Hepatocyte (in vitro differentiated cells): ENCODE measurements around the gene CISD3. TPM values are rescaled to one million over a fixed set of nuclear protein-coding genes. Genes with fewer than 3 reads are reported as not detected.

Experiments
- DNase-seq: peaks from one replicate; pipeline ENCODE4 v3.0.0-alpha.2; 2016; ENCODE audit warnings: low spot score
- H2AFZ ChIP-seq: fragments of 200-600 bp; sonication (generic); 2 replicates; pipeline ENCODE4 v1.6.0; 2016; ENCODE audit warnings: antibody characterized with exemption, mild to moderate bottlenecking
- H3K27ac ChIP-seq: fragments of 200-600 bp; sonication (generic); 2 replicates; pipeline ENCODE4 v1.5.1; 2016; ENCODE audit warnings: mild to moderate bottlenecking
- H3K27me3 ChIP-seq: fragments of 200-600 bp; sonication (generic); 2 replicates; pipeline ENCODE4 v1.6.1; 2016
- H3K36me3 ChIP-seq: fragments of 200-600 bp; sonication (generic); replicated peaks from 2 replicates; pipeline ENCODE4 v1.5.1; 2016; ENCODE audit warnings: low read depth; ENCODE audit not compliant: insufficient read depth
- H3K4me1 ChIP-seq: fragments of 200-600 bp; sonication (generic); 2 replicates; pipeline ENCODE4 v1.5.1; 2016; ENCODE audit warnings: mild to moderate bottlenecking, moderate library complexity; ENCODE audit not compliant: insufficient read depth
- H3K4me2 ChIP-seq: fragments of 200-600 bp; sonication (generic); 2 replicates; pipeline ENCODE4 v1.6.0; 2016
- H3K4me3 ChIP-seq: fragments of 200-600 bp; sonication (generic); 2 replicates; pipeline ENCODE4 v1.5.1; 2016; ENCODE audit warnings: mild to moderate bottlenecking
- H3K79me2 ChIP-seq: fragments of 200-600 bp; sonication (generic); 2 replicates; pipeline ENCODE4 v1.6.0; 2017; ENCODE audit warnings: mild to moderate bottlenecking
- H3K9me2 ChIP-seq: fragments of 200-600 bp; sonication (generic); replicated peaks from 2 replicates; pipeline ENCODE4 v1.6.0; 2017; ENCODE audit warnings: mild to moderate bottlenecking; ENCODE audit not compliant: insufficient read depth
- H3K9me3 ChIP-seq: fragments of 200-600 bp; sonication (generic); 2 replicates; pipeline ENCODE4 v1.5.1; 2016; ENCODE audit warnings: low read depth, mild to moderate bottlenecking
- H4K20me1 ChIP-seq: fragments of 200-600 bp; sonication (generic); 2 replicates; pipeline ENCODE4 v1.6.0; 2016; ENCODE audit warnings: mild to moderate bottlenecking; ENCODE audit not compliant: insufficient read depth, poor library complexity, severe bottlenecking
- CTCF ChIP-seq: fragments of 200-600 bp; sonication (generic); IDR thresholded peaks from 2 replicates; pipeline ENCODE4 v1.5.1; 2016; ENCODE audit warnings: antibody characterized with exemption, mild to moderate bottlenecking; ENCODE audit not compliant: poor library complexity
- EZH2 ChIP-seq: fragments of 200-600 bp; sonication (generic); IDR thresholded peaks from 2 replicates; pipeline ENCODE4 v1.6.1; 2016; ENCODE audit warnings: antibody characterized with exemption, mild to moderate bottlenecking, borderline replicate concordance
- EZH2phosphoT487 ChIP-seq: fragments of 200-600 bp; sonication (generic); IDR thresholded peaks from one replicate; pipeline ENCODE4 v1.6.1; 2018; ENCODE audit warnings: antibody characterized with exemption, mild to moderate bottlenecking, low read depth, moderate library complexity; ENCODE audit not compliant: unreplicated experiment, severe bottlenecking
- WGBS: methylation state at CpG from one replicate; pipeline ENCODE4 v1.1.6; 2016; ENCODE audit warnings: low lambda C conversion rate; ENCODE audit errors: missing lambda C conversion rate; 5-methylcytosine and 5-hydroxymethylcytosine counted together
- polyA plus RNA-seq: library from polyadenylated mRNA; unstranded; fragments of >200 nt; fragmentation: Nextera tagmentation; extraction: Ambion mirVana; gene quantifications from 2 replicates; pipeline ENCODE4 v1.2.1, GENCODE V29; 2016
- total RNA-seq: library from RNA; depleted of rRNA; stranded (reverse); fragments of >200 nt; gene quantifications from 2 replicates; pipeline ENCODE4 v1.2.3, GENCODE V29; 2014

CISD3 gene
- total and polyA plus RNA-seq, 2 experiments from 2014 or later: 5.0 to 37.0 TPM

- H3K9me2 ChIP-seq: no peaks in the 10 kb centered on the region
- WGBS: 74% methylated on average over 5 of the region's 5 CpGs
- no peaks in the 10 kb centered on the region for H3K27me3 ChIP-seq
- peaks cover 21% of the 10 kb centered on the region for H4K20me1 ChIP-seq
- H3K4me2 ChIP-seq: no peak overlapping the region
- peaks cover 27% of the 10 kb centered on the region for H3K79me2 ChIP-seq
- TF ChIP-seq CTCF (no peak), EZH2phosphoT487 (no peak), EZH2 (no peak)
- no peak overlapping the region for H3K4me3 ChIP-seq
- DNase-seq: no peak
- H3K9me3 ChIP-seq: no peaks in the 10 kb centered on the region
- H2AFZ ChIP-seq: no peak overlapping the region
- peaks cover 7% of the 10 kb centered on the region for H3K4me1 ChIP-seq
- no peak overlapping the region for H3K27ac ChIP-seq
- no peaks in the 10 kb centered on the region for H3K36me3 ChIP-seq
These were observed 19.2 kb upstream of the CISD3 start for GRCh38 chr17:38710985-38711384.

GRCh38 chr17:38711792-38712571 lies 18.2 kb upstream of the CISD3 start:
- Histone ChIP-seq H3K27ac (no peak overlapping the region), H3K36me3 (no peaks in the 10 kb centered on the region), H3K9me2 (no peaks in the 10 kb centered on the region), H3K4me2 (no peak overlapping the region), H3K4me3 (no peak overlapping the region), H3K27me3 (no peaks in the 10 kb centered on the region), H2AFZ (no peak overlapping the region), H4K20me1 (peaks cover 13% of the 10 kb centered on the region), H3K4me1 (peaks cover 3% of the 10 kb centered on the region), H3K9me3 (no peaks in the 10 kb centered on the region), H3K79me2 (peaks cover 18% of the 10 kb centered on the region)
- no peak for DNase-seq
- TF ChIP-seq EZH2phosphoT487 (no peak), CTCF (no peak), EZH2 (no peak)
- 90% methylated on average over 23 of the region's 26 CpGs for WGBS

- no peak overlapping the region for H2AFZ ChIP-seq
- no peaks in the 10 kb centered on the region for H3K9me3 ChIP-seq
These were observed 17.5 kb upstream of the CISD3 start for GRCh38 chr17:38712593-38712992.

More at GRCh38 chr17:38712593-38712992, 17.5 kb upstream of the CISD3 start:
- H3K27me3 ChIP-seq: no peaks in the 10 kb centered on the region
- peaks cover 7% of the 10 kb centered on the region for H4K20me1 ChIP-seq
- TF ChIP-seq EZH2phosphoT487 (no peak), CTCF (no peak), EZH2 (no peak)
- H3K9me2 ChIP-seq: no peaks in the 10 kb centered on the region
- WGBS: 96% methylated on average over 6 of the region's 10 CpGs
- no peak overlapping the region for H3K27ac ChIP-seq
- no peaks in the 10 kb centered on the region for H3K36me3 ChIP-seq
- no peaks in the 10 kb centered on the region for H3K4me1 ChIP-seq
- DNase-seq: no peak
- peaks cover 13% of the 10 kb centered on the region for H3K79me2 ChIP-seq
- H3K4me2 ChIP-seq: no peak overlapping the region
- no peak overlapping the region for H3K4me3 ChIP-seq
